HG03342 (cell line): Measurements from ENCODE around the gene CDH5.

Experiments used
- ATAC-seq: cut with Tn5 transposase; IDR thresholded peaks from one replicate; pipeline ENCODE4 v1.9.1; 2021; ENCODE audit warnings: mild to moderate bottlenecking, moderate library complexity; ENCODE audit not compliant: unreplicated experiment

Gene CDH5

GRCh38 chr16:66354034-66354909 is 12.2 kb upstream of the CDH5 start:
- ATAC-seq, result no peak

GRCh38 chr16:66355526-66355925 is 11.0 kb upstream of the CDH5 start:
- no peak for ATAC-seq

- no peak for ATAC-seq
Measured at GRCh38 chr16:66357523-66357928, 9.0 kb upstream of the CDH5 start.

- no peak for ATAC-seq
Measured at GRCh38 chr16:66358231-66358630, 8.3 kb upstream of the CDH5 start.

- ATAC-seq, result no peak
Measured at GRCh38 chr16:66359012-66359411, 7.5 kb upstream of the CDH5 start.

- no peak for ATAC-seq
Measured at GRCh38 chr16:66359811-66360608, 6.5 kb upstream of the CDH5 start.

GRCh38 chr16:66360624-66361324 is 5.7 kb upstream of the CDH5 start:
- no peak for ATAC-seq

- ATAC-seq, result no peak
Measured at GRCh38 chr16:66361604-66362135, 4.8 kb upstream of the CDH5 start.

GRCh38 chr16:66363211-66363777 is 3.2 kb upstream of the CDH5 start:
- ATAC-seq, result no peak

GRCh38 chr16:66364117-66364958 is 2.2 kb upstream of the CDH5 start:
- no peak for ATAC-seq

GRCh38 chr16:66364959-66365306 is 1.6 kb upstream of the CDH5 start:
- no peak for ATAC-seq

- no peak for ATAC-seq
Measured at GRCh38 chr16:66365651-66366050, 840 bp upstream of the CDH5 start.

- ATAC-seq, result no peak
Measured at GRCh38 chr16:66367968-66368891, 1.7 kb downstream of the CDH5 start.

GRCh38 chr16:66369055-66369592 is 2.6 kb downstream of the CDH5 start:
- ATAC-seq, result no peak

GRCh38 chr16:66370786-66371684 is 4.5 kb downstream of the CDH5 start:
- no peak for ATAC-seq

- ATAC-seq, result no peak
Measured at GRCh38 chr16:66372078-66372897, 5.8 kb downstream of the CDH5 start.

- no peak for ATAC-seq
Measured at GRCh38 chr16:66372898-66373155, 6.3 kb downstream of the CDH5 start.
